BLaER1 treated with 17β-estradiol and CSF1 and Interleukin-3, amounts not matched to agents 10 nM and 100 nM (cell line): ENCODE measurements around the gene TTLL8.

ENCODE experiments used
- H3K27ac ChIP-seq, 11 experiments: shearing (Covaris generic); formaldehyde crosslinking; 2 replicates each; pipeline ENCODE4 v1.8.1; 2022
- H3K27me3 ChIP-seq, 11 experiments: shearing (Covaris generic); formaldehyde crosslinking; 2 replicates each; pipeline ENCODE4 v1.8.1; 2022
- H3K36me3 ChIP-seq, 11 experiments: shearing (Covaris generic); formaldehyde crosslinking; 2 replicates each; pipeline ENCODE4 v1.8.1; 2022
- H3K4me1 ChIP-seq, 10 experiments: shearing (Covaris generic); formaldehyde crosslinking; 2 replicates each; pipeline ENCODE4 v1.8.1; 2022
- H3K4me2 ChIP-seq, 11 experiments: shearing (Covaris generic); formaldehyde crosslinking; 2 replicates each; pipeline ENCODE4 v1.8.1; 2022
- H3K4me3 ChIP-seq, 10 experiments: shearing (Covaris generic); formaldehyde crosslinking; 2 replicates each; pipeline ENCODE4 v1.8.1; 2022
- H3K9ac ChIP-seq, 11 experiments: shearing (Covaris generic); formaldehyde crosslinking; 2 replicates each; pipeline ENCODE4 v1.8.1; 2022
- H3K9me3 ChIP-seq, 11 experiments: shearing (Covaris generic); formaldehyde crosslinking; replicated peaks in 1 of 11; 2 replicates each; pipeline ENCODE4 v1.8.1; 2022
- H4K20me1 ChIP-seq, 11 experiments: shearing (Covaris generic); formaldehyde crosslinking; 2 replicates each; pipeline ENCODE4 v1.8.1; 2022
- Cebpa-rat ChIP-seq, 11 experiments: shearing (Covaris generic); IDR thresholded peaks; 2 replicates each; pipeline ENCODE4 v1.8.1; 2022

TTLL8 gene

GRCh38 chr22:50034126-50035081 is 23.7 kb downstream of the TTLL8 start:
- peak overlapping the region in 8 of 11 experiments; percentile 52 to 69 (median 58); a peak in 17 of 22 replicates for H3K27ac ChIP-seq
- peak overlapping the region; percentile 58 to 88 (median 79) for H3K4me2 ChIP-seq
- H4K20me1 ChIP-seq, result peaks cover 0 to 21% (median 0%) of the 10 kb centered on the region in 11 experiments; a peak in 5 of 22 replicates
- no peaks in the 10 kb centered on the region for H3K36me3 ChIP-seq
- peaks cover 9 to 14% (median 12%) of the 10 kb centered on the region in 11 experiments; a peak in 21 of 22 replicates for H3K9me3 ChIP-seq
- TF ChIP-seq Cebpa-rat (IDR thresholded peaks at IDR 0.05), result no peak
- peaks cover 4 to 23% (median 9%) of the 10 kb centered on the region in 11 experiments; a peak in 20 of 22 replicates for H3K27me3 ChIP-seq
- H3K9ac ChIP-seq, result peak overlapping the region in 8 of 11 experiments; percentile 21 to 64 (median 43); a peak in 14 of 22 replicates
- no peak overlapping the region for H3K4me3 ChIP-seq
- peaks cover 37 to 70% (median 68%) of the 10 kb centered on the region in 10 experiments for H3K4me1 ChIP-seq

GRCh38 chr22:50032941-50033601 is 25.0 kb downstream of the TTLL8 start:
- Histone ChIP-seq H3K9me3 (peaks cover 0 to under 1% (median 0%) of the 10 kb centered on the region in 11 experiments; a peak in 4 of 22 replicates), H3K4me3 (no peak overlapping the region), H3K4me2 (peak overlapping the region in 9 of 11 experiments; percentile 69 to 88 (median 79); a peak in 19 of 22 replicates), H3K4me1 (peaks cover 41 to 75% (median 72%) of the 10 kb centered on the region in 10 experiments), H3K27me3 (peaks cover 4 to 23% (median 9%) of the 10 kb centered on the region in 11 experiments; a peak in 20 of 22 replicates), H3K36me3 (no peaks in the 10 kb centered on the region), H3K9ac (peak overlapping the region in 2 of 11 experiments; percentile 18 to 59; a peak in 1 of 22 replicates), H3K27ac (peak overlapping the region in 2 of 11 experiments; percentile 37 to 60; a peak in 2 of 22 replicates), H4K20me1 (peaks cover 0 to 25% (median 0%) of the 10 kb centered on the region in 11 experiments; a peak in 5 of 22 replicates)
- TF ChIP-seq Cebpa-rat (IDR thresholded peaks at IDR 0.05), result no peak

DNA sequence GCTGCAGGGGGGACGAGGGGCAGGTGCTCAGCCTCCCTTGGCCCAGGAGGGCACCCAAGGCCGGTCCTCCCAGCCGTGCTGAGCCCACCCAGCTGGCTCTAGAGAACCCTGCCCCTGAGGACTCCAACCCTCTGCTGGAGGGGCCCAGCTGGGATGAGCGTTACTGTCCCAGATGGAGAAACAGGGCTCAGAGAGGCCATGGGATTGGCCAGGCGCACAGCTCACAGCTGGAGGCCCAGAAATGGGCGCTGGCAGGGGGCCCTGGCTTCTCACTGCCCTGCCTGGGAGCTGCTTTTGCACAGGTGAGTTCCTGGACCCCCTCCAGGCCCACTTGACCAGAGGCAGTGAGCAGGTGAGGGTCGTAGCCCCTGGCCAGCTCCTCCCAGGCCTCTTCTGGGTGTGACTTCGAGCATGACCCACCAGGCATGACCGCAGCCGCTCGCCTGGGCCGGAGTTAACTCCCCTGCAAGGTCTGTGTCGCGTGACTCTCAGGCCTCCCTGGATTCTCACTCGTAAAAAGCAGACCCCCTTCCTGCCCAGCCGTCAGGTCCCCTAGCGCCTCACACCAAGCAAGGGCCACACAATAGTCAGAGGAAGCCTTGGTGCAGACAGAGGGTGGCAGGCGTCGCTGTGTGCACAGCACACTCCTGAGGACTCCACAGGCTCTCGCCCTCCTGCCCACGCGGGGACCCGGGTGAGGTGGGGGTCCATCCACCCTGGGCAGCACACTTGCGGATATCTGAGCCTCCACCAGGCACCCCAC is 25.8 kb downstream of the TTLL8 start:
- 0 out of 22 replicates have a peak overlapping the region, but pooled peaks of 2 of the 11 experiments have one; percentile 3 to 18 for H3K9ac ChIP-seq
- no peak overlapping the region; a peak in 1 of 22 replicates for H3K27ac ChIP-seq
- peaks cover 4 to 31% (median 14%) of the 10 kb centered on the region in 11 experiments; a peak in 20 of 22 replicates for H3K27me3 ChIP-seq
- H3K4me3 ChIP-seq, result no peak overlapping the region
- peaks cover 49 to 83% (median 80%) of the 10 kb centered on the region in 10 experiments for H3K4me1 ChIP-seq
- H3K4me2 ChIP-seq, result peak overlapping the region in 8 of 11 experiments; percentile 70 to 88 (median 80); a peak in 16 of 22 replicates
- no peaks in the 10 kb centered on the region for H3K36me3 ChIP-seq
- TF ChIP-seq Cebpa-rat (IDR thresholded peaks at IDR 0.05), result no peak
- H3K9me3 ChIP-seq, result no peaks in the 10 kb centered on the region
- H4K20me1 ChIP-seq, result peaks cover 0 to 26% (median 0%) of the 10 kb centered on the region in 11 experiments; a peak in 5 of 22 replicates

GRCh38 chr22:50031189-50032091 is 26.7 kb downstream of the TTLL8 start:
- no peak for TF ChIP-seq Cebpa-rat (IDR thresholded peaks at IDR 0.05)
- Histone ChIP-seq H3K4me3 (no peak overlapping the region), H3K36me3 (no peaks in the 10 kb centered on the region), H3K4me2 (peak overlapping the region in 8 of 11 experiments; percentile 24 to 88 (median 80); a peak in 14 of 22 replicates), H3K4me1 (peaks cover 53 to 84% (median 80%) of the 10 kb centered on the region in 10 experiments), H4K20me1 (peaks cover 0 to 26% (median 0%) of the 10 kb centered on the region in 11 experiments; a peak in 5 of 22 replicates), H3K27me3 (peaks cover 4 to 31% (median 14%) of the 10 kb centered on the region in 11 experiments; a peak in 20 of 22 replicates), H3K9me3 (no peaks in the 10 kb centered on the region), H3K9ac (0 out of 22 replicates have a peak overlapping the region, but pooled peaks of 1 of the 11 experiments have one; percentile 3), H3K27ac (peak overlapping the region in 1 of 11 experiments; percentile 12; a peak in 1 of 22 replicates)

DNA sequence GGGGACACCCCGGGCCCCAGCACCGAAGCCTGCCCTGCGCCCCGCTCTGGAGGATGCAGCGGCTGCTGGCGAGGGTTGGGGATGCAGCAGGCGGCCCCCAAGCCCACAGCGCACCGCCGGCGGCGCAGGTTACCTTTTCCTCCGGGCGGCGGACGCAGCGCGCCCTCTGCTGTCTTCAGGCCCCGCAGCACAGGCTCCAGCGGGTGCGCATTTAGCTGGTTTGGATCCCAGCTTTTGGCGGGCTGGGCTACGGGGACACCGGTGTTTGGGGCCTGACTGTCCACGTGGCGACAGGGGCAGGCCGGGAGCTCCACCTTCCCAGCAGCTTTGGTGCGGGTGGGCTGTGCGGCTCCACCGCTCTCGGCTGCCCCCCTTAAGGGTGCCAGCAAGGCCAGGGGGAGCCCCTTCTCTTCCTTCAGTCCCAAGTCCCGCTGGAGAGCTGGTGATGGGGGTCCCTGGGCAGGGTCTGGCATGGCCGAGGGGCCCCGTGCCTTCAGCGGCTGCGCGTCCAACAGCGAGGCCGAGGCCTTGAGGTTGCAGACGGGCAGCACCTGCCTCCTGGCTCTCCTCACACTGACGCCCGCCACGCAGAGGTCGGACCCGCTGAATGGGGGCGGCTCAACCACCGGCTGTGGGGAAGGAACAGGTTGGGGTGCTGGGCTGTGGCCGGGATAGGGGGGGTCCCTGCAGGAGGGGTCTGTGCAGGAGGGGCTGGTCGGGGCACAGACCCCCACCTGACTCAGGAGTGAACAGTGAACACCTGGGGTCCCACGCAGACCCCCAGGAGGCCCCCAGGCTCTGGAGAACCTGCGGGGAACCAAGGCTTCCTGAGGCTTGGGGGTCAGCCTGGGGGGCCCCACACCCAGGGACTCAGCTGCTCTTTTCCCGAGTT is 27.6 kb downstream of the TTLL8 start:
- Histone ChIP-seq H3K9me3 (no peaks in the 10 kb centered on the region), H3K4me3 (0 out of 20 replicates have a peak overlapping the region, but pooled peaks of 1 of the 10 experiments have one; percentile 40), H3K27me3 (peaks cover 4 to 31% (median 14%) of the 10 kb centered on the region in 11 experiments; a peak in 20 of 22 replicates), H3K4me2 (peak overlapping the region; percentile 67 to 85 (median 79)), H3K9ac (peak overlapping the region in 2 of 11 experiments; percentile 18 to 49; a peak in 2 of 22 replicates), H4K20me1 (peaks cover 0 to 26% (median 0%) of the 10 kb centered on the region in 11 experiments; a peak in 5 of 22 replicates), H3K4me1 (peaks cover 48 to 75% (median 71%) of the 10 kb centered on the region in 10 experiments), H3K36me3 (no peaks in the 10 kb centered on the region), H3K27ac (0 out of 22 replicates have a peak overlapping the region, but pooled peaks of 1 of the 11 experiments have one; percentile 12)
- no peak for TF ChIP-seq Cebpa-rat (IDR thresholded peaks at IDR 0.05)
